A549 (cell line): ENCODE data around the gene TNFAIP2. TPM values are rescaled to one million over a fixed set of nuclear protein-coding genes. Genes with fewer than 3 reads are reported as not detected.
A peak's percentile ranks its signal among the peaks of the same experiment; 100 is the strongest.

Experiments
- ATAC-seq, 2 experiments: fragments of 200-7000 bp in 1 of 2; fragments of >200 bp in 1 of 2; cut with Nextera tagmentation in 1 of 2; cut with Tn5 transposase in 1 of 2; 3 replicates each; pipeline versions ENCODE4 v1.8.0 to v1.9.1; 2018 to 2020; ENCODE audit warnings: mild to moderate bottlenecking in 1 of 2, moderate library complexity in 1 of 2
- CTCF ChIA-PET: fragments of 300-600 bp; sonication (Branson Sonifier 250); formaldehyde crosslinking; extraction: SDS; loops from one replicate; lab custom pipeline; 2021; ENCODE audit warnings: antibody characterized with exemption, inconsistent platforms; lab: Yijun Ruan, JAX
- POLR2A ChIA-PET: fragments of 350-600 bp; formaldehyde crosslinking; extraction: SDS; loops from one replicate; lab custom pipeline; 2021; ENCODE audit warnings: antibody characterized with exemption, inconsistent platforms; lab: Yijun Ruan, JAX
- DNase-seq, 2 experiments: peaks; one replicate each; pipeline versions ENCODE4 v3.0.0 to v3.0.0-alpha.2; 2011 to 2016; ENCODE audit warnings: low read depth in 1 of 2, low spot score in 1 of 2
- FAIRE-seq: peaks from 2 replicates; lab custom pipeline; 2011; peaks lifted over from hg19 to GRCh38; lab: Jason Lieb, UNC
- H3K27ac ChIP-seq, 2 experiments: fragments of >200 bp; sonication (Bioruptor Twin); formaldehyde crosslinking; 3 replicates each; pipeline ENCODE4 v1.5.1; 2016 to 2017
- H3K4me1 ChIP-seq: fragments of >200 bp; sonication (Bioruptor Twin); formaldehyde crosslinking; 3 replicates; pipeline ENCODE4 v1.6.1; 2016
- H3K4me2 ChIP-seq: fragments of >200 bp; sonication (Bioruptor Twin); formaldehyde crosslinking; 3 replicates; pipeline ENCODE4 v1.6.1; 2016
- H3K4me3 ChIP-seq: fragments of >200 bp; sonication (Bioruptor Twin); formaldehyde crosslinking; 3 replicates; pipeline ENCODE4 v1.5.1; 2016
- H3K9me3 ChIP-seq: fragments of >200 bp; sonication (Bioruptor Twin); formaldehyde crosslinking; 3 replicates; pipeline ENCODE4 v1.6.1; 2016
- BHLHE40 ChIP-seq: IDR thresholded peaks from 2 replicates; pipeline ENCODE4 v1.6.1; 2012; ENCODE audit warnings: low read depth, low read length, inconsistent platforms
- CBX8 ChIP-seq: fragments of 200-600 bp; sonication (generic); IDR thresholded peaks from 2 replicates; pipeline ENCODE4 v1.6.1; 2016
- FOSB ChIP-seq: fragments of 250-450 bp; sonication (Bioruptor Pico); IDR thresholded peaks from 2 replicates; pipeline ENCODE4 v1.5.0; 2020; ENCODE audit warnings: mild to moderate bottlenecking, moderate library complexity
- GATA3 ChIP-seq: IDR thresholded peaks from 2 replicates; pipeline ENCODE4 v1.6.1; 2012; ENCODE audit warnings: borderline replicate concordance
- HOXA7 ChIP-seq: fragments of 250-450 bp; sonication (Bioruptor Pico); IDR thresholded peaks from 2 replicates; pipeline ENCODE4 v1.5.0; 2020; ENCODE audit warnings: mild to moderate bottlenecking, moderate library complexity
- JUN ChIP-seq, 2 experiments: fragments of >200 bp; sonication (Bioruptor Twin); formaldehyde crosslinking; IDR thresholded peaks; 2 replicates in 1 of 2; 3 replicates in 1 of 2; pipeline ENCODE4 v1.6.1; 2016 to 2017
- KDM5A ChIP-seq: fragments of 200-600 bp; sonication (generic); IDR thresholded peaks from 2 replicates; pipeline ENCODE4 v1.6.1; 2016; ENCODE audit warnings: antibody characterized with exemption, mild to moderate bottlenecking
- PHF8 ChIP-seq: fragments of 200-600 bp; sonication (generic); IDR thresholded peaks from 2 replicates; pipeline ENCODE4 v1.6.1; 2016; ENCODE audit warnings: low read depth, mild to moderate bottlenecking, antibody characterized with exemption, moderate library complexity, borderline replicate concordance
- RARB ChIP-seq: fragments of 250-450 bp; sonication (Bioruptor Pico); IDR thresholded peaks from 2 replicates; pipeline ENCODE4 v1.8.0; 2021; ENCODE audit warnings: mild to moderate bottlenecking, moderate library complexity
- RFX5 ChIP-seq: fragments of 450-650 bp; IDR thresholded peaks from 2 replicates; pipeline ENCODE4 v1.7.1; 2014; ENCODE audit warnings: antibody characterized with exemption, mild to moderate bottlenecking, moderate library complexity
- RNF2 ChIP-seq: fragments of 200-600 bp; sonication (generic); IDR thresholded peaks from 2 replicates; pipeline ENCODE4 v1.6.1; 2016; ENCODE audit warnings: low read depth, mild to moderate bottlenecking, antibody characterized with exemption, moderate library complexity, borderline replicate concordance
- TFCP2L1 ChIP-seq: fragments of 250-450 bp; sonication (Bioruptor Pico); IDR thresholded peaks from 2 replicates; pipeline ENCODE4 v1.5.0; 2021; ENCODE audit warnings: mild to moderate bottlenecking
- ZFP36 ChIP-seq: fragments of 450-650 bp; IDR thresholded peaks from 2 replicates; pipeline ENCODE4 v1.6.1; 2014; ENCODE audit warnings: borderline replicate concordance; ENCODE audit not compliant: partially characterized antibody
- ZSCAN20 ChIP-seq: fragments of 250-450 bp; sonication (Bioruptor Pico); IDR thresholded peaks from 2 replicates; pipeline ENCODE4 v1.8.0; 2022; ENCODE audit warnings: mild to moderate bottlenecking, moderate library complexity
- WGBS: methylation state at CpG from one replicate; pipeline ENCODE4 v1.1.6; 2017; ENCODE audit errors: missing lambda C conversion rate; 5-methylcytosine and 5-hydroxymethylcytosine counted together
- polyA plus RNA-seq, 4 experiments: library from polyadenylated mRNA; depleted of rRNA in 3 of 4; stranded (reverse); fragments of >200 nt; fragmentation: RNase III in 1 of 4; extraction: RNeasy Plus Mini Kit Qiagen cat#74134 plus additional on column Dnase treatment in 1 of 4; gene quantifications; 2 replicates in 3 of 4; 3 replicates in 1 of 4; pipeline ENCODE4 v1.2.3, GENCODE V29; 2011 to 2017
- TF ChIP-seq, protein P1 (sequence below): fragments of 150-350 bp; IDR thresholded peaks from 2 replicates; pipeline ENCODE4 v1.6.1; 2014; ENCODE audit warnings: low read depth, mild to moderate bottlenecking, low read length
- TF ChIP-seq, protein P2 (sequence below): fragments of >200 bp; sonication (Bioruptor Twin); formaldehyde crosslinking; IDR thresholded peaks from 3 replicates; pipeline ENCODE4 v1.6.1; 2016
- TF ChIP-seq, protein P3 (sequence below): IDR thresholded peaks from 2 replicates; pipeline ENCODE4 v1.6.1; 2012

Gene TNFAIP2
- polyA plus RNA-seq, 2 of the 4 experiments (the other 2 are of a cell fraction): 222 to 254 TPM

DNA sequence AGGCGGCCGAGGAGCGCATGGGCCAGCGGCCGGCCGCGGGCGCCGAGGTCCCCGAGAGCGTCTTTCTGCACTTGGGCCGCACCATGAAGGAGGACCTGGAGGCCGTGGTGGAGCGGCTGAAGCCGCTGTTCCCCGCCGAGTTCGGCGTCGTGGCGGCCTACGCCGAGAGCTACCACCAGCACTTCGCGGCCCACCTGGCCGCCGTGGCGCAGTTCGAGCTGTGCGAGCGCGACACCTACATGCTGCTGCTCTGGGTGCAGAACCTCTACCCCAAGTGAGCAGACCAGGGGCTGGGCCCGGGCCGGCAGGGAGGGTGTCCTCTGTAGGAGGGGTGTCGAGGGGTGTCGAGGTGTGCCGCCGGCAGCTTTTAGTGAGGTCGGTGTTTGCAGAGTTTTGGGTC lies 4.1 kb downstream of the TNFAIP2 start:
- POLR2A ChIA-PET: no interaction called here
- peak overlapping the region; percentile 70 for H3K4me2 ChIP-seq
- CTCF ChIA-PET: interaction anchor here (2.0 to 24.1 kb wide), 5 partner anchors 8 to 166 kb away, joined by 7 to 544 read pairs (median 43); no protein-coding TSS in a partner anchor
- no peak for TF ChIP-seq CBX8
- TF ChIP-seq RFX5: no peak
- TF ChIP-seq, protein P1, sequence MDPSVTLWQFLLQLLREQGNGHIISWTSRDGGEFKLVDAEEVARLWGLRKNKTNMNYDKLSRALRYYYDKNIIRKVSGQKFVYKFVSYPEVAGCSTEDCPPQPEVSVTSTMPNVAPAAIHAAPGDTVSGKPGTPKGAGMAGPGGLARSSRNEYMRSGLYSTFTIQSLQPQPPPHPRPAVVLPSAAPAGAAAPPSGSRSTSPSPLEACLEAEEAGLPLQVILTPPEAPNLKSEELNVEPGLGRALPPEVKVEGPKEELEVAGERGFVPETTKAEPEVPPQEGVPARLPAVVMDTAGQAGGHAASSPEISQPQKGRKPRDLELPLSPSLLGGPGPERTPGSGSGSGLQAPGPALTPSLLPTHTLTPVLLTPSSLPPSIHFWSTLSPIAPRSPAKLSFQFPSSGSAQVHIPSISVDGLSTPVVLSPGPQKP: no peak
- no peak for TF ChIP-seq PHF8
- TF ChIP-seq, protein P2, sequence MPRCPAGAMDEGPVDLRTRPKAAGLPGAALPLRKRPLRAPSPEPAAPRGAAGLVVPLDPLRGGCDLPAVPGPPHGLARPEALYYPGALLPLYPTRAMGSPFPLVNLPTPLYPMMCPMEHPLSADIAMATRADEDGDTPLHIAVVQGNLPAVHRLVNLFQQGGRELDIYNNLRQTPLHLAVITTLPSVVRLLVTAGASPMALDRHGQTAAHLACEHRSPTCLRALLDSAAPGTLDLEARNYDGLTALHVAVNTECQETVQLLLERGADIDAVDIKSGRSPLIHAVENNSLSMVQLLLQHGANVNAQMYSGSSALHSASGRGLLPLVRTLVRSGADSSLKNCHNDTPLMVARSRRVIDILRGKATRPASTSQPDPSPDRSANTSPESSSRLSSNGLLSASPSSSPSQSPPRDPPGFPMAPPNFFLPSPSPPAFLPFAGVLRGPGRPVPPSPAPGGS: no peak
- no peak for TF ChIP-seq HOXA7 (CRISPR knock-in tag)
- TF ChIP-seq BHLHE40: no peak
- no peak for TF ChIP-seq KDM5A
- no peak for TF ChIP-seq RNF2
- H3K27ac ChIP-seq: peak overlapping the region; percentile 77 to 90; a peak in 3 of 6 replicates
- 95% methylated on average over 34 of the region's 39 CpGs for WGBS
- no peaks in the 10 kb centered on the region for H3K9me3 ChIP-seq
- H3K4me1 ChIP-seq: peaks cover 73% of the 10 kb centered on the region
- DNase-seq: no peak
- FAIRE-seq: no peak
- ATAC-seq: no peak
- peak overlapping the region; percentile 25; the same call in 2 of the 3 replicates for H3K4me3 ChIP-seq

DNA sequence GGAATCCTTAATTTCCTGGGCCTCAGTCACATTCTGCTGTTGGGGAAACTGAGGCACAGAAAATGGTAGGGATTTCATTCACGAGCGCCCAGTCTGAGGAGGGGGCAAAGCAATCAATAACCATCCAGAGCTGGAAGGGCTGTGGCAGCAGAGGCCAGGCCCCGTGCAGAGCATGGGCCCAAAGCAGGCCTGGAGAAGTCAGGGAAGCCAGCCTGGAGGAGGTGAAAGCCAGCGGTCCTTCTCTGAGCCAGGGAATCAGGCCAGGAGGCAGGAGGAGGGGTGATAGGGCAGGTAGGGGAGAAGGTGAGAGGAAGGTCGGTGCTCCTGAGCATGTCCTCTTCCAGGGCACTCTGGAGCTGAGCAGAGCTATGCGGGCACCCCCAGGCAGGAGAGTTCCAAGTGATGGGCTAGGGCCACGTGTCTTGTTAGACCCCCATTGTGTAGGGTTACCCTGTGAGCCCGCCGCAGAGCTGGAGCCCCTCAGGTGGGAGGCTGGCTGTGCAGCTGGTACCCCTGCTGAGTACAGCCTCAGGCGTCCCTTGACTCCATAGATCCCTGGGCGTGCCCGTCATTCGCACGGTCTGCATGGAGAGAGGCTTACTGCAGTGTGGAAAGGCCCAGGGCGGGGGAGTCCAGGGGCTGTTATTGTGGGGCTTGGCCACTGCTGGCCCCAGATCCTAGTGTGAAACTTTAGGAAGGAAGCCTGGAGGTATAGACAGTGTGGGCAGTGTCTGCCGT lies 4.8 kb downstream of the TNFAIP2 start:
- FAIRE-seq: no peak
- ATAC-seq: peak in 1 of 2 experiments; percentile 1; a peak in 3 of 6 replicates
- TF ChIP-seq, protein P1: no peak
- 0 out of 2 replicates have a peak, but pooled peaks have one; percentile 32 for TF ChIP-seq HOXA7 (CRISPR knock-in tag)
- peak; percentile 96 for TF ChIP-seq ZFP36
- TF ChIP-seq ZSCAN20: no peak
- Histone ChIP-seq H3K4me2 (peak overlapping the region; percentile 70), H3K9me3 (no peaks in the 10 kb centered on the region), H3K4me3 (peak overlapping the region; percentile 25), H3K4me1 (peaks cover 67% of the 10 kb centered on the region), H3K27ac (peak overlapping the region; percentile 77 to 90)
- ChIA-PET CTCF (interaction anchor here (0.7 to 24.1 kb wide), 9 partner anchors 10 to 165 kb away, joined by 3 to 544 read pairs (median 7); no protein-coding TSS in a partner anchor), POLR2A (no interaction called here)
- DNase-seq: no peak
- 60% methylated on average over 14 of the region's 16 CpGs for WGBS

DNA sequence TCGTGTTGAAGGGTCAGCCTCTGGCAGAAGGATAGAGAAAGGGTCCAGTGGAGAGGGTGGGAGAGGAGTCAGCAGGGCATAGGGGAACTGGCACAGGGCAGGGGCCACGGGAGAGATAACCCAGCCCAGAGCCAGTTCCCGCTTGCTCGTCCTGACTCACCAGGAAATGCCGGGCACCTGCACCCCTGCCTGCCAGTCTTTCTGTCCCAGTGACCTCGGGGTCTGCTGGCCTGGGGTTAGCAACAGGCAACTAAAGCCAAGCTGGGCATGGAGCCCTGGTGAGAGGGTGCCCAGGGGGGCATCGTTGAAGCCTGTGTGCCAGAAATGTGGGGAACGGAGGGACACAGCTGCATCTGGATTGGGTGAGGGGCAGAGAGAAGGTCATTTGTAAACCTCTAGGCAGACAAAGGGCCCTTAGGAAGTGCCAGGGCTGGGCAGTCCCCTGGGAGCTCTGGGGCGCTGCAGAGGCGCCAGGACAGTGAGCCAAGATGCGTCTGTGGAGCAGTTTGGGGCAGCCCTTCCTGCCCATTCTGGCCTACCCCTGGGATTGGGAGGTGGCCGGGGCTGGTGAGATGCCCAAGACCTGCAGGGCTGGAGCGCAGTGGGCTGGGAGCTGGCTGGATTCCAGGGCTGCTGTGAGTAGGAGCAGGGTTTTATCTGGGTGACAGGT lies 5.5 kb downstream of the TNFAIP2 start:
- ChIA-PET POLR2A (interaction anchor here (1.8 kb wide), 1 partner anchor 205 kb away, joined by 4 read pairs; the partner anchor contains the start of gene EIF5), CTCF (interaction anchor here (0.7 to 24.1 kb wide), 8 partner anchors 9 to 164 kb away, joined by 3 to 544 read pairs (median 6); no protein-coding TSS in a partner anchor)
- DNase-seq (no peak), ATAC-seq (peak; percentile 16 to 33; a peak in 4 of 6 replicates), FAIRE-seq (no peak)
- TF ChIP-seq KDM5A (no peak), RARB (CRISPR knock-in tag) (no peak), GATA3 (0 out of 2 replicates have a peak, but pooled peaks have one; percentile 7), JUN (IDR thresholded peaks at IDR 0.05) (0 out of 5 replicates have a peak, but pooled peaks of 1 of the 2 experiments have one; percentile 28), FOSB (CRISPR knock-in tag) (0 out of 2 replicates have a peak, but pooled peaks have one; percentile 7), TFCP2L1 (CRISPR knock-in tag) (no peak)
- TF ChIP-seq, protein P3, sequence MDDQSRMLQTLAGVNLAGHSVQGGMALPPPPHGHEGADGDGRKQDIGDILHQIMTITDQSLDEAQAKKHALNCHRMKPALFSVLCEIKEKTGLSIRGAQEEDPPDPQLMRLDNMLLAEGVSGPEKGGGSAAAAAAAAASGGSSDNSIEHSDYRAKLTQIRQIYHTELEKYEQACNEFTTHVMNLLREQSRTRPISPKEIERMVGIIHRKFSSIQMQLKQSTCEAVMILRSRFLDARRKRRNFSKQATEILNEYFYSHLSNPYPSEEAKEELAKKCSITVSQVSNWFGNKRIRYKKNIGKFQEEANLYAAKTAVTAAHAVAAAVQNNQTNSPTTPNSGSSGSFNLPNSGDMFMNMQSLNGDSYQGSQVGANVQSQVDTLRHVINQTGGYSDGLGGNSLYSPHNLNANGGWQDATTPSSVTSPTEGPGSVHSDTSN: 0 out of 2 replicates have a peak, but pooled peaks have one; percentile 3
- peak overlapping the region; percentile 70 for H3K4me2 ChIP-seq
- H3K4me1 ChIP-seq: peaks cover 67% of the 10 kb centered on the region
- H3K27ac ChIP-seq: peak overlapping the region; percentile 77 to 90
- no peaks in the 10 kb centered on the region for H3K9me3 ChIP-seq
- 25% methylated on average over 13 of the region's 13 CpGs for WGBS
- H3K4me3 ChIP-seq: peak overlapping the region; percentile 25
